GM18511 (cell line): ENCODE data around the gene DHDH.

Experiments
- ATAC-seq: cut with Tn5 transposase; IDR thresholded peaks from one replicate; pipeline ENCODE4 v1.9.1; 2021; ENCODE audit warnings: mild to moderate bottlenecking, moderate library complexity; ENCODE audit not compliant: unreplicated experiment

DHDH gene

DNA sequence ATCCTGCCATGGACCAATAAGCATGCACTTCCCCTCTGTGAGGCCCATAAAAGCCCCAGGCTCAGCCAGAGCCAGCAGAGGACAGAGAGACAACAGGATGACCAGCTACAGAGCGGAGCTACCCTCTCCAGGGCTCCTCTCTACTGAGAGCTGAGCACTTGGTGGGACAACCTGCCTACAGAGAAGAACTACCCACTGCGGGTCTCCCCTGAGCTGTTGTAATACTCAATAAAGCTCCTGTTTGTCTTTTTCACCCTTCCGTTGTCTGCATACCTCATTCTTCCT is 13.7 kb downstream of the DHDH start:
- ATAC-seq = no peak

DNA sequence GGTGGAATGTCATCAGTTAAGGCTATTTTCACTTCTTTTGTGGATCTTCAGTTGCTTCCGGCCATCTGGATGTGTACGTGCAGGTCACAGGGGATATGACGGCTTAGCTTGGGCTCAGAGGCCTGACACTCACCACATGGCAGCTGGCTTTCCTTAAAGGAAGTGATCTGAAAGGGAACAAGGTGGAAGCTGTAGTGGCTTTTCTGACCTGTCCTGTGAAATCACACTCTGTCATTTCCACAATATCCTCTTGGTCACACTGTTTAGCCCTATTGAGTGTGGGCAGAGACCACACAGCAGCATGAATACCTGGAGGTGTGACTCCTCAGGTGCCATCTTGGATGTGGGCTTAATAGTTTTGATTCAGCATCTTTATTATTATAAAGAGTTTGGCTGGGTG is 16.7 kb downstream of the DHDH start:
- ATAC-seq = no peak

- ATAC-seq = no peak
These were observed 17.5 kb downstream of the DHDH start for GRCh38 chr19:48950830-48951519.

DNA sequence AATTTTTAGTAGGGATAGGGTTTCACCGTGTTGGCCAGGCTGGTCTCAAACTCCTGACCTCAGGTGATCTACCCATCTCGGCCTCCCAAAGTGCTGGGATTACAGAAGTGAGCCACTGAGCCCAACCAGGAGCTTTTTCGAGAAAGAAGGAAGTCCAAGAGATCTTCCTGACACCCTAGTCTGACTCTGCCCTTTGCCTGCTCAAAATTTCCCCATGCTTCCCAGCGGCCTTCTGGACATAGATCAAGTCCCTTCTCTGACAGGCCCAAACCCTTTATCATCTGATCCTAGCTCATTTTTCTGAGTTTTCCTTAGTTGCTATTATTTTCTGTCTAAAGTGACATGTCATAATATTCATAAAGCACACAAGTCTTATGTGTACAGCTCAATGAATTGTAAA is 19.6 kb downstream of the DHDH start:
- ATAC-seq = no peak

DNA sequence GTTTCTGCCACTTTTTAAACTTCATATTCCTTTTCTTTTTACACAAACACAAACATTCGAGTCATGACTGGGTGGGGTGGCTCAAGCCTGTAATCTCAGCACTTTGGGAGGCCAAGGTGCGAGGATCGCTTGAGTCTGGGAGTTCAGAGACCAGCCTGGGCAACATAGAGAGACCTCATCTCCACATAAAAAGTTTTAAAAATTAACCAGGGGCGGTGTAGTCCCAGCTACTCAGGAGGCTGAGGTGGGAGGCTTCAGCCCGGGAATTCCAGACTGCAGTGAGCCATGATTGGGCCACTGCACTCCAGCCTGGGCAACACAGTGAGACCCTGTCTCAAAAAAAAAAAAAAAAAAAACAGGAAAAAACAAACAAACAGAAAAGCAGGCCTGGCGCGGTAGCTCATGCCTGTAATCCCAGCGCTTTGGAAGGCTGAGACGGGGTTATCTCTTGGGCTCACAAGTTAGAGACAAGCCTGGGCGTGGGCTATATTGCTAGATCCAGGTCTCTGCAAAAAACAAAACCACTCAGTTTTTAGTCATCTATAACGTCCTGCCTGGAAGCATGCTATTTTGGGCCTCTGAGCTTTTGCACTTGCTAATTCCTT is 20.6 kb downstream of the DHDH start:
- no peak for ATAC-seq

- peak; percentile 80 for ATAC-seq
These were observed 21.3 kb downstream of the DHDH start, which contains the start of gene BAX for GRCh38 chr19:48954595-48955307. TSS of gene BAX (plus strand) at chr19:48954875. CDS start at chr19:48954929, 54 bp downstream.

- no peak for ATAC-seq
These were observed 21.9 kb downstream of the DHDH start for GRCh38 chr19:48955308-48955958.

DNA sequence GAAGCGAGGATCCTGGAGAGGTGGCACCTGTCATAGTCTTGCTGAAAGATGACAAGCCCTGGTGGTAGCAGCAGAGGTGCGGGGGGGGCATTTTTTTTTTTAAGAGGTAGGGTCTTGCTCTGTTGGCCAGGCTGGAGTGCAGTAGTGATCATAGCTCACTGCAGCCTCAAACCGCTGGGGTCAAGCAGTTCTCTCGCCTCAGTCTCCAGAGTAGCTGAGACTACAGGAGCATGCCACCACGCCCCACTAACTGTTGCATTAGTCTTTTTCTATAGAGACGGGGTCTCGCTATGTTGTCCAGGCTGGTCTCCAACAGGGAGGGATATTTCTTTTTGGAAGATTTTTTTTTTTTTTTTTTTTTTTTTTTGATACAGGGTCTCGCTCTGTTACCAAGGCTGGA is 24.5 kb downstream of the DHDH start:
- no peak for ATAC-seq

- ATAC-seq = no peak
These were observed 26.1 kb downstream of the DHDH start for GRCh38 chr19:48959341-48960239.

DNA sequence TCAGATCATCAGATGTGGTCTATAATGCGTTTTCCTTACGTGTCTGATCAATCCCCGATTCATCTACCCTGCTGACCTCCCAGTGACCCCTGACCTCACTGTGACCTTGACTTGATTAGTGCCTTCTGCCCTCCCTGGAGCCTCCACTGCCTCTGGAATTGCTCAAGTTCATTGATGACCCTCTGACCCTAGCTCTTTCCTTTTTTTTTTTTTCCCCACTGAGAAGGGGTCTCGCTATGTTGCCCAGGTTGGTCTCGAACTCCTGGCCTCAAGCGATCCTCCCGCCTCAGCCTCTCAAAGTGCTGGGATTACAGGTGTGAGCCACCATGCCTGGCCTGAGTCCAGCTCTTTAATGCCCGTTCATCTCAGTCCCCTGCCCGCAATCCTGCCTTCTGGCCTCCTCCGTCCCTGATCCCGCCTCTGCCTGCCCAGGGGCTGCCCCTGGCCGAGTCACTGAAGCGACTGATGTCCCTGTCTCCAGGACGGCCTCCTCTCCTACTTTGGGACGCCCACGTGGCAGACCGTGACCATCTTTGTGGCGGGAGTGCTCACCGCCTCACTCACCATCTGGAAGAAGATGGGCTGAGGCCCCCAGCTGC is 27.7 kb downstream of the DHDH start:
- ATAC-seq = no peak

DNA sequence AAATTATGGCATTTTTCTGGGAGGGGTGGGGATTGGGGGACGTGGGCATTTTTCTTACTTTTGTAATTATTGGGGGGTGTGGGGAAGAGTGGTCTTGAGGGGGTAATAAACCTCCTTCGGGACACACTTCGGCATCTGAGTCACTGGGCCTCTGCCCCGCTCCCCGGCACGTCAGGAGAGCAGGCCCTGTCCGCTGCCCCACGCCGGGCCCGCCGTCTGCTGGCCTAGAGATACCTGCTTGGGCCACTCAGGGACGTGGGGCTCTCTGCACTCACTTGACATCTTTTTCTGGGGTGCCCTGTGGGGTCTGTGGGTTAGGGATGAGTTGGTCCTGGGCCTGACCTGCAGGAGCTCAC is 28.2 kb downstream of the DHDH start:
- no peak for ATAC-seq

GRCh38 chr19:48962029-48962848 is 28.7 kb downstream of the DHDH start:
- peak; percentile 46 for ATAC-seq

GRCh38 chr19:48962849-48963165 is 29.3 kb downstream of the DHDH start:
- ATAC-seq = no peak

- peak; percentile 29 for ATAC-seq
These were observed 30.1 kb downstream of the DHDH start for GRCh38 chr19:48963371-48964204.

- no peak for ATAC-seq
These were observed 30.9 kb downstream of the DHDH start for GRCh38 chr19:48964205-48965039.

DNA sequence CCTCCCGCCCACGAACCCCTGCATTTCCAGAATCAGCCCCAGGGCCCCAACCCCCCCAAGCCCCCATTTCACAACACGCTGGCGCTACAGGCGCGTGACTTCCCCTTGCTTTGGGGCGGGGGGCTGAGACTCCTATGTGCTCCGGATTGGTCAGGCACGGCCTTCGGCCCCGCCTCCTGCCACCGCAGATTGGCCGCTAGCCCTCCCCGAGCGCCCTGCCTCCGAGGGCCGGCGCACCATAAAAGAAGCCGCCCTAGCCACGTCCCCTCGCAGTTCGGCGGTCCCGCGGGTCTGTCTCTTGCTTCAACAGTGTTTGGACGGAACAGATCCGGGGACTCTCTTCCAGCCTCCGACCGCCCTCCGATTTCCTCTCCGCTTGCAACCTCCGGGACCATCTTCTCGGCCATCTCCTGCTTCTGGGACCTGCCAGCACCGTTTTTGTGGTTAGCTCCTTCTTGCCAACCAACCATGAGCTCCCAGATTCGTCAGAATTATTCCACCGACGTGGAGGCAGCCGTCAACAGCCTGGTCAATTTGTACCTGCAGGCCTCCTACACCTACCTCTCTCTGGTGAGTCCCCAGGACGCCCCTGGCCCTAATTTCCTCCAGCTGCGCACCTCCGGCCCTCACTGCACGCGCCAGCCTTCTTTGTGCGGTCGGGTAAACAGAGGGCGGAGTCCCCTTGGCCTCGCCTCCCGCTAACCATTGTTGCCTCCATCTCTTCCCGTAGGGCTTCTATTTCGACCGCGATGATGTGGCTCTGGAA is 31.7 kb downstream of the DHDH start, which contains the start of gene FTL:
Gene FTL (plus strand): TSS at position 270 of the 766 bp plus-strand sequence. CDS start 199 bp downstream, at position 469.
- ATAC-seq = peak; percentile 47
